A673 (cell line): ENCODE measurements around the gene MC2R. TPM values are rescaled to one million over a fixed set of nuclear protein-coding genes. Genes with fewer than 3 reads are reported as not detected.

Experiments used
- BruUV-seq: library from RNA; stranded (reverse); fragments of 400-500 nt; replicated peaks from 2 replicates; lab custom pipeline; 2021; lab: Mats Ljungman, UMichigan
- CTCF ChIA-PET: fragments of 300-600 bp; sonication (Branson Sonifier 250); formaldehyde crosslinking; loops from one replicate; lab custom pipeline; 2022; ENCODE audit warnings: antibody characterized with exemption; lab: Charles Lee
- POLR2A ChIA-PET: fragments of 300-600 bp; sonication (Branson Sonifier 250); formaldehyde crosslinking; loops from one replicate; lab custom pipeline; 2022; ENCODE audit warnings: antibody characterized with exemption; ENCODE audit not compliant: low non-redundant PET; lab: Charles Lee
- DNase-seq: peaks from one replicate; pipeline ENCODE4 v3.0.0-alpha.2; 2015; ENCODE audit warnings: low spot score
- H3K27ac ChIP-seq: fragments of 200-600 bp; sonication (generic); 2 replicates; pipeline ENCODE4 v1.5.1; 2016; ENCODE audit warnings: mixed run types, low read depth, mild to moderate bottlenecking, mixed read lengths, antibody characterized with exemption, low read length; ENCODE audit not compliant: poor library complexity, severe bottlenecking
- H3K27me3 ChIP-seq: fragments of 200-600 bp; sonication (generic); replicated peaks from 2 replicates; pipeline ENCODE4 v1.6.1; 2017; ENCODE audit warnings: mixed run types, low read depth, mild to moderate bottlenecking, mixed read lengths, antibody characterized with exemption, low read length; ENCODE audit not compliant: insufficient read depth, poor library complexity
- H3K36me3 ChIP-seq: fragments of 200-600 bp; sonication (generic); 2 replicates; pipeline ENCODE4 v1.6.1; 2016; ENCODE audit warnings: mixed run types, mild to moderate bottlenecking, mixed read lengths, antibody characterized with exemption, low read length; ENCODE audit not compliant: insufficient read depth, poor library complexity, severe bottlenecking
- H3K4me1 ChIP-seq: fragments of 200-600 bp; sonication (generic); 2 replicates; pipeline ENCODE4 v1.6.1; 2017; ENCODE audit warnings: mixed run types, mild to moderate bottlenecking, mixed read lengths, antibody characterized with exemption, low read length; ENCODE audit not compliant: insufficient read depth, poor library complexity, severe bottlenecking
- H3K4me3 ChIP-seq: fragments of 200-600 bp; sonication (generic); 2 replicates; pipeline ENCODE4 v1.5.1; 2016; ENCODE audit warnings: low read depth, mixed run types, mild to moderate bottlenecking, mixed read lengths, low read length; ENCODE audit not compliant: poor library complexity, severe bottlenecking
- H3K9me3 ChIP-seq: fragments of 200-600 bp; sonication (generic); 2 replicates; pipeline ENCODE4 v1.6.1; 2016; ENCODE audit warnings: mixed run types, low read depth, mild to moderate bottlenecking, mixed read lengths, antibody characterized with exemption, low read length; ENCODE audit not compliant: poor library complexity, severe bottlenecking
- CTCF ChIP-seq: fragments of 300-800, 200-600 bp; sonication (generic); conservative IDR thresholded peaks from 2 replicates; pipeline ENCODE4 v1.5.1; 2017; ENCODE audit warnings: low read depth, mild to moderate bottlenecking, antibody characterized with exemption, low read length, moderate library complexity, mixed read lengths
- EZH2 ChIP-seq: fragments of 200-600 bp; sonication (generic); IDR thresholded peaks from 2 replicates; pipeline ENCODE4 v1.6.1; 2017; ENCODE audit warnings: borderline replicate concordance, low read depth, mild to moderate bottlenecking, mixed read lengths, antibody characterized with exemption, low read length; ENCODE audit not compliant: poor library complexity, severe bottlenecking
- intact Hi-C: fragments of 100-400 bp; cut with micrococcal nuclease; formaldehyde crosslinking; loops from one replicate; pipeline ENCODE4 v1.10.0; 2022; ENCODE audit not compliant: unreplicated experiment
- total RNA-seq: library from RNA; stranded (reverse); gene quantifications from 2 replicates; pipeline ENCODE4 v1.2.3, GENCODE V29; 2021

The MC2R gene
- total RNA-seq, 1 experiment from 2014 or later, result not detected

- POLR2A ChIA-PET, result no interaction called here
- intact Hi-C loops, result loop anchor here (5.0 to 10.0 kb wide), 2 partner anchors 33 to 60 kb away; no protein-coding TSS in a partner anchor
- Histone ChIP-seq H3K9me3 (no peaks in the 10 kb centered on the region), H3K4me3 (no peak overlapping the region), H3K4me1 (no peaks in the 10 kb centered on the region), H3K27ac (no peak overlapping the region), H3K36me3 (no peaks in the 10 kb centered on the region), H3K27me3 (peaks cover 17% of the 10 kb centered on the region)
- BruUV-seq, result no TSS peak
- TF ChIP-seq EZH2, result no peak
- no peak for TF ChIP-seq CTCF
- CTCF ChIA-PET, result no interaction called here
- no peak for DNase-seq
These were observed 80.8 kb downstream of the MC2R start for GRCh38 chr18:13834496-13835015.

Other genes with a start within 250 kb of the MC2R start
- gene FAM210A, start 189.0 kb downstream of the MC2R start, total RNA-seq, result 15.6 and 18.6 TPM in 2 replicates
- 31.4 and 37.8 TPM in 2 replicates for gene RNMT, start 188.9 kb downstream of the MC2R start, total RNA-seq
- not detected in 2 replicates for gene MC5R, start 91.4 kb downstream of the MC2R start, total RNA-seq
- gene ZNF519, start 216.9 kb upstream of the MC2R start, total RNA-seq, result 27.5 and 28.8 TPM in 2 replicates